Activated CD4-positive, CD25-positive, alpha-beta regulatory T cell (primary cell): Measurements from ENCODE around the gene C8A.

Experiments used
- DNase-seq, 4 experiments: peaks; one replicate each; lab custom pipeline; 2025; lab: John Stamatoyannopoulos, UW

The C8A gene

GRCh38 chr1:56894014-56894413 lies 39.4 kb downstream of the C8A start:
- no peak for DNase-seq

- DNase-seq, result no peak
These were observed 42.8 kb downstream of the C8A start for GRCh38 chr1:56897150-56898004.

GRCh38 chr1:56898005-56898373 lies 43.4 kb downstream of the C8A start:
- no peak for DNase-seq

- no peak for DNase-seq
These were observed 44.3 kb downstream of the C8A start for GRCh38 chr1:56898879-56899278.

GRCh38 chr1:56901716-56902115 lies 47.1 kb downstream of the C8A start:
- no peak for DNase-seq

- no peak for DNase-seq
These were observed 49.2 kb downstream of the C8A start for GRCh38 chr1:56903778-56904177.

GRCh38 chr1:56904663-56905397 lies 50.2 kb downstream of the C8A start:
- no peak for DNase-seq

GRCh38 chr1:56905667-56906066 lies 51.1 kb downstream of the C8A start:
- DNase-seq, result no peak

- no peak for DNase-seq
These were observed 54.1 kb downstream of the C8A start for GRCh38 chr1:56908619-56909221.

- no peak for DNase-seq
These were observed 55.9 kb downstream of the C8A start for GRCh38 chr1:56910441-56910985.

GRCh38 chr1:56911098-56911938 lies 56.7 kb downstream of the C8A start:
- DNase-seq, result no peak

GRCh38 chr1:56912325-56912724 lies 57.7 kb downstream of the C8A start:
- no peak for DNase-seq

GRCh38 chr1:56915960-56916359 lies 61.4 kb downstream of the C8A start:
- no peak for DNase-seq

- DNase-seq, result no peak
These were observed 62.0 kb downstream of the C8A start for GRCh38 chr1:56916630-56917029.

- DNase-seq, result no peak
These were observed 62.8 kb downstream of the C8A start for GRCh38 chr1:56917356-56917755.

GRCh38 chr1:56920591-56921001 lies 66.0 kb downstream of the C8A start:
- no peak for DNase-seq

- DNase-seq, result no peak
These were observed 66.9 kb downstream of the C8A start for GRCh38 chr1:56921479-56921878.

- DNase-seq, result no peak
These were observed 67.5 kb downstream of the C8A start for GRCh38 chr1:56922070-56922469.

GRCh38 chr1:56922507-56922906 lies 67.9 kb downstream of the C8A start:
- no peak for DNase-seq

GRCh38 chr1:56923201-56923600 lies 68.6 kb downstream of the C8A start:
- DNase-seq, result no peak

- no peak for DNase-seq
These were observed 69.5 kb downstream of the C8A start for GRCh38 chr1:56924116-56924515.

GRCh38 chr1:56925193-56925592 lies 70.6 kb downstream of the C8A start:
- no peak for DNase-seq
